ENCODE results near the gene RNF25. TPM values are rescaled to one million over a fixed set of nuclear protein-coding genes. Genes with fewer than 3 reads are reported as not detected.

RNF25 gene
- total RNA-seq, 1 experiment from 2014 or later: 40.7 TPM

- Histone ChIP-seq H3K27me3 (ENCODE audit: insufficient read depth, low read length) (no peaks in the 10 kb centered on the region), H4K8ac (replicated peaks; ENCODE audit: insufficient read length, low read depth, low read length) (no peak overlapping the region), H2AK5ac (ENCODE audit: insufficient read length, low read length) (no peak overlapping the region), H2BK12ac (ENCODE audit: insufficient read length, low read depth, low read length) (no peak overlapping the region), H3K14ac (ENCODE audit: insufficient read depth, low read length) (no peak overlapping the region), H3K27ac (ENCODE audit: insufficient read length, low read depth, low read length) (no peak overlapping the region), H3K4ac (ENCODE audit: low read depth, low read length) (no peak overlapping the region), H3K79me2 (ENCODE audit: insufficient read depth, low read length) (no peaks in the 10 kb centered on the region), H3K56ac (ENCODE audit: insufficient read length, low read depth, low read length) (no peak overlapping the region), H3K9ac (ENCODE audit: extremely low read depth, insufficient read length, low read length) (no peak overlapping the region), H3K23me2 (ENCODE audit: insufficient read length, low read depth, low read length, poor library complexity, severe bottlenecking) (no peaks in the 10 kb centered on the region), H2BK20ac (ENCODE audit: low read depth, low read length, poor library complexity, severe bottlenecking) (no peak overlapping the region), H3T11ph (ENCODE audit: low read length) (no peak overlapping the region), H2BK120ac (ENCODE audit: low read depth, low read length, poor library complexity, severe bottlenecking) (no peak overlapping the region), H3K4me2 (ENCODE audit: insufficient read depth, insufficient read length, low read length) (no peak overlapping the region), H3K9me3 (ENCODE audit: control insufficient read depth, low read depth, low read length) (no peaks in the 10 kb centered on the region), H3K4me1 (ENCODE audit: insufficient read depth, low read length) (no peaks in the 10 kb centered on the region), H3K18ac (ENCODE audit: insufficient read length, low read depth, low read length) (no peak overlapping the region), H4K20me1 (ENCODE audit: control insufficient read depth, insufficient read depth, insufficient read length) (no peaks in the 10 kb centered on the region), H2BK15ac (ENCODE audit: low read depth, low read length) (no peak overlapping the region), H3K79me1 (ENCODE audit: insufficient read depth, low read depth, low read length, poor library complexity, severe bottlenecking) (no peaks in the 10 kb centered on the region), H2AFZ (ENCODE audit: low read length) (no peak overlapping the region), H3K23ac (ENCODE audit: insufficient read length, low read depth, low read length) (no peak overlapping the region), H4K91ac (ENCODE audit: insufficient read length, low read depth, low read length) (no peak overlapping the region), H4K5ac (ENCODE audit: insufficient read length, low read depth, low read length) (no peak overlapping the region), H2BK5ac (ENCODE audit: insufficient read length, low read length) (no peak overlapping the region)
- Mint-ChIP-seq H3K27me3 (ENCODE audit: low read depth) (no peaks in the 10 kb centered on the region; the same call in 1 of the 2 replicates), H3K27ac (no peak overlapping the region), H3K4me3 (no peak overlapping the region), H3K36me3 (ENCODE audit: insufficient read depth in 1 of 3, low read depth in 3 of 3) (no peaks in the 10 kb centered on the region), H3K9me3 (no peaks in the 10 kb centered on the region), H3K4me1 (no peaks in the 10 kb centered on the region)
- DNase-seq: no peak
- no CpG with 5 or more reads among the region's 7 CpGs for WGBS (ENCODE audit: extremely low coverage, insufficient read length, low lambda C conversion rate)
- TF ChIP-seq CTCF (conservative IDR thresholded peaks at IDR 0.05): no peak
Measured at GRCh38 chr2:218621007-218621406, 50.8 kb downstream of the RNF25 start.

Measured in H9 (cell line).